ENCODE results near the gene LYZL1.
"Not testable (repeated sequence)": the region's sequence is repeated elsewhere in the genome, so short reads cannot be mapped to it uniquely, and the experiment has no call there.

The LYZL1 gene

GRCh38 chr10:29346296-29347001 is 57.6 kb downstream of the LYZL1 start:
- DNase-seq (no peak), ATAC-seq (no peak)
- H3K27me3 Mint-ChIP-seq: peaks cover 17% of the 10 kb centered on the region
- no peaks in the 10 kb centered on the region for H3K36me3 Mint-ChIP-seq (ENCODE audit: low read depth)
- no peak overlapping the region for H3K4me3 Mint-ChIP-seq
- peaks cover 1% of the 10 kb centered on the region for H3K4me1 Mint-ChIP-seq
- peaks cover 4% of the 10 kb centered on the region for H3K9me3 Mint-ChIP-seq
- H3K27ac Mint-ChIP-seq: no peak overlapping the region

- no peaks in the 10 kb centered on the region for H3K9me3 Mint-ChIP-seq
- H3K27me3 Mint-ChIP-seq: peaks cover 8% of the 10 kb centered on the region
- H3K27ac Mint-ChIP-seq: no peak overlapping the region
- DNase-seq (no peak), ATAC-seq (no peak)
- H3K4me1 Mint-ChIP-seq: peaks cover 1% of the 10 kb centered on the region
- H3K4me3 Mint-ChIP-seq: no peak overlapping the region
- H3K36me3 Mint-ChIP-seq (ENCODE audit: low read depth): no peaks in the 10 kb centered on the region
Observed at GRCh38 chr10:29348836-29349235, 60.0 kb downstream of the LYZL1 start.

GRCh38 chr10:29353305-29353704 is 64.4 kb downstream of the LYZL1 start:
- Mint-ChIP-seq H3K4me1 (no peaks in the 10 kb centered on the region), H3K9me3 (no peaks in the 10 kb centered on the region), H3K27ac (no peak overlapping the region), H3K27me3 (peaks cover 4% of the 10 kb centered on the region), H3K36me3 (ENCODE audit: low read depth) (no peaks in the 10 kb centered on the region), H3K4me3 (no peak overlapping the region)
- DNase-seq (no peak), ATAC-seq (no peak)

- no peaks in the 10 kb centered on the region for H3K9me3 Mint-ChIP-seq
- H3K36me3 Mint-ChIP-seq (ENCODE audit: low read depth): no peaks in the 10 kb centered on the region
- no peak for ATAC-seq
- H3K4me1 Mint-ChIP-seq: no peaks in the 10 kb centered on the region
- H3K27ac Mint-ChIP-seq: no peak overlapping the region
- DNase-seq: no peak
- no peak overlapping the region for H3K4me3 Mint-ChIP-seq
- peaks cover 4% of the 10 kb centered on the region for H3K27me3 Mint-ChIP-seq
Observed at GRCh38 chr10:29353887-29354561, 65.2 kb downstream of the LYZL1 start.

- no peaks in the 10 kb centered on the region for H3K9me3 Mint-ChIP-seq
- no peak overlapping the region for H3K4me3 Mint-ChIP-seq
- H3K27ac Mint-ChIP-seq: no peak overlapping the region
- H3K36me3 Mint-ChIP-seq (ENCODE audit: low read depth): no peaks in the 10 kb centered on the region
- ATAC-seq: no peak
- no peaks in the 10 kb centered on the region for H3K27me3 Mint-ChIP-seq
- DNase-seq: no peak
- no peaks in the 10 kb centered on the region for H3K4me1 Mint-ChIP-seq
Observed at GRCh38 chr10:29355411-29355991, 66.6 kb downstream of the LYZL1 start.

GRCh38 chr10:29356931-29357330 is 68.1 kb downstream of the LYZL1 start:
- Mint-ChIP-seq H3K4me1 (no peaks in the 10 kb centered on the region), H3K36me3 (ENCODE audit: low read depth) (no peaks in the 10 kb centered on the region), H3K4me3 (no peak overlapping the region), H3K27ac (no peak overlapping the region), H3K27me3 (no peaks in the 10 kb centered on the region), H3K9me3 (no peaks in the 10 kb centered on the region)
- DNase-seq (no peak), ATAC-seq (no peak)

GRCh38 chr10:29358010-29358616 is 69.2 kb downstream of the LYZL1 start:
- DNase-seq (no peak), ATAC-seq (no peak)
- Mint-ChIP-seq H3K4me1 (no peaks in the 10 kb centered on the region), H3K27me3 (no peaks in the 10 kb centered on the region), H3K9me3 (no peaks in the 10 kb centered on the region), H3K36me3 (ENCODE audit: low read depth) (no peaks in the 10 kb centered on the region), H3K27ac (no peak overlapping the region), H3K4me3 (no peak overlapping the region)

- not testable (repeated sequence) for ATAC-seq; H3K36me3 Mint-ChIP-seq (ENCODE audit: low read depth); H3K4me1 Mint-ChIP-seq; H3K9me3 Mint-ChIP-seq; DNase-seq; H3K4me3 Mint-ChIP-seq; H3K27me3 Mint-ChIP-seq; H3K27ac Mint-ChIP-seq
Observed at GRCh38 chr10:29360215-29360853, 71.5 kb downstream of the LYZL1 start.
